Measurements from ENCODE around the gene MRI1.

Gene MRI1

DNA sequence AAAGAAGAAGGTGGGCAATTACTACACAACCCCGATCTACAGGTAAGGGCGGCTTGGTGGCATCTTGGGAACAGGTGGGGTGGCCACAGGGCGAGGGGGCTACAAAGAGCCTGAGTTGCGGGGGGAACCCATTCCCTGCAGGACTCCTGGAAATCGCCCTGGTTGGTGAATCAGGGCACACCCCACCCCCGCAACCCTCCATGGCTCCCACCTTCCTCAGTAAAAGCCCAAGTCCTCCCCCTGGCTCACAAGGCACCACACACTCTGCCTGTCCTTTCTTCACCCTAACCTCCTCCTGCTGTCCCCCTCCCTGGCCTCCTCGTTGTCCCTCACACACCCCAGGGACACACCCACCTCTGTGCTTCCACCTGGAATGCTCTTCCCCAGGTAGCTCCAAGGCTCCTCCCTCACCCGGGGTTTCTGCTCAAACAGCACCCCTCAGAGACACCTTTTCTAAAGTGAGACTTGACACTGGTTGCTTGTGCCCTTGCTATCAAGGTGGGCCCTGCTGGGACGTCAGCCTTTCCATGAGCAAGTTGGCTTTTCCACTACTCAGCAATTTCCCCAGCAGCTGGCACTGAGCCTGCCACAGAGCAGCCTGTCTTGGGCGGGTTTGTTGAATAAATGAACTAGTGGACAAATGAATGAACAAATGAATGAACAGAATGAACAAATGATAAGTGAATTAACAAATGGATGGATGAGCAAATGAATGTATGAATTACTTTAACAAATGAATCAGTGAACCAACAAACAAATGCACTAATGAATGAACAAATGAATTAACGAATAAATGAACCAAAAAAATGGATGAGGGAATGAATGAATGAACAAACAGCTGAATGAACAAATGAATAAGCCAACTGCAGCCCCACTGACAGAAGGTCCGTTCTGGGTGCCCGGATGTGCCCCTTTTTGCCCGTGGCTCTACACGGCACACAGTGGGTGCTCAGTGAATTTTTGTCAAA, 6.2 kb upstream of the MRI1 start:
- H3K27ac ChIP-seq (ENCODE audit: insufficient read depth in 1 of 2, low read depth in 1 of 2, low read length in 2 of 2, poor library complexity in 1 of 2, severe bottlenecking in 2 of 2), result no peak overlapping the region
- DNase-seq, result no peak
- H3K9me3 ChIP-seq (ENCODE audit: control extremely low read depth in 1 of 5, control insufficient read depth in 4 of 5, insufficient read depth in 2 of 5, low read depth in 1 of 5, low read length in 4 of 5), result no peaks in the 10 kb centered on the region
- 96% methylated on average over 15 of the region's 15 CpGs for WGBS (ENCODE audit: insufficient coverage)
- CTCF ChIA-PET, result interaction anchor here (1.4 kb wide), 1 partner anchor 9 kb away, joined by 3 read pairs; no protein-coding TSS in a partner anchor
- no peaks in the 10 kb centered on the region for H3K27me3 ChIP-seq (replicated peaks in 2 of 5; ENCODE audit: control insufficient read depth in 4 of 5, insufficient read depth in 5 of 5, low read length in 4 of 5)
- no peaks in the 10 kb centered on the region for H3K4me1 ChIP-seq (ENCODE audit: control extremely low read depth in 1 of 4, control insufficient read depth in 4 of 4, insufficient read depth in 4 of 4, low read length in 3 of 4)
- peaks cover 12 to 79% (median 56%) of the 10 kb centered on the region in 4 experiments for H3K36me3 ChIP-seq (ENCODE audit: control insufficient read depth in 4 of 4, insufficient read depth in 4 of 4, low read length in 3 of 4)
- no peak overlapping the region for H3K4me3 ChIP-seq (ENCODE audit: control insufficient read depth in 1 of 7, extremely low read depth in 1 of 7, insufficient read depth in 4 of 7, low read depth in 2 of 7, low read length in 6 of 7)
- POLR2A ChIA-PET, result no interaction called here

- Histone ChIP-seq H3K4me1 (ENCODE audit: control extremely low read depth in 1 of 4, control insufficient read depth in 4 of 4, insufficient read depth in 4 of 4, low read length in 3 of 4) (peaks cover 0 to 2% (median 1%) of the 10 kb centered on the region in 4 experiments), H3K27ac (ENCODE audit: insufficient read depth in 1 of 2, low read depth in 1 of 2, low read length in 2 of 2, poor library complexity in 1 of 2, severe bottlenecking in 2 of 2) (no peak overlapping the region), H3K4me3 (ENCODE audit: control insufficient read depth in 1 of 7, extremely low read depth in 1 of 7, insufficient read depth in 4 of 7, low read depth in 2 of 7, low read length in 6 of 7) (no peak overlapping the region), H3K27me3 (replicated peaks in 2 of 5; ENCODE audit: control insufficient read depth in 4 of 5, insufficient read depth in 5 of 5, low read length in 4 of 5) (no peaks in the 10 kb centered on the region), H3K36me3 (ENCODE audit: control insufficient read depth in 4 of 4, insufficient read depth in 4 of 4, low read length in 3 of 4) (peaks cover 12 to 76% (median 56%) of the 10 kb centered on the region in 4 experiments), H3K9me3 (ENCODE audit: control extremely low read depth in 1 of 5, control insufficient read depth in 4 of 5, insufficient read depth in 2 of 5, low read depth in 1 of 5, low read length in 4 of 5) (no peaks in the 10 kb centered on the region)
- POLR2A ChIA-PET, result no interaction called here
- CTCF ChIA-PET, result interaction anchor here (1.4 kb wide), 1 partner anchor 10 kb away, joined by 3 read pairs; no protein-coding TSS in a partner anchor
- no peak for DNase-seq
- 98% methylated on average over 24 of the region's 24 CpGs for WGBS (ENCODE audit: insufficient coverage)
These were observed 5.5 kb upstream of the MRI1 start for GRCh38 chr19:13758795-13759194.

GRCh38 chr19:13761423-13761822, 2.9 kb upstream of the MRI1 start:
- no peak overlapping the region for H3K27ac ChIP-seq (ENCODE audit: insufficient read depth in 1 of 2, low read depth in 1 of 2, low read length in 2 of 2, poor library complexity in 1 of 2, severe bottlenecking in 2 of 2)
- 92% methylated on average over 6 of the region's 8 CpGs for WGBS (ENCODE audit: insufficient coverage)
- CTCF ChIA-PET, result interaction anchor here (1.7 kb wide), 1 partner anchor 10 kb away, joined by 4 read pairs; no protein-coding TSS in a partner anchor
- H3K4me3 ChIP-seq (ENCODE audit: control insufficient read depth in 1 of 7, extremely low read depth in 1 of 7, insufficient read depth in 4 of 7, low read depth in 2 of 7, low read length in 6 of 7), result no peak overlapping the region
- POLR2A ChIA-PET, result no interaction called here
- DNase-seq, result no peak
- H3K9me3 ChIP-seq (ENCODE audit: control extremely low read depth in 1 of 5, control insufficient read depth in 4 of 5, insufficient read depth in 2 of 5, low read depth in 1 of 5, low read length in 4 of 5), result no peaks in the 10 kb centered on the region
- H3K27me3 ChIP-seq (replicated peaks in 2 of 5; ENCODE audit: control insufficient read depth in 4 of 5, insufficient read depth in 5 of 5, low read length in 4 of 5), result no peaks in the 10 kb centered on the region
- peaks cover 0 to 15% (median 13%) of the 10 kb centered on the region in 4 experiments for H3K4me1 ChIP-seq (ENCODE audit: control extremely low read depth in 1 of 4, control insufficient read depth in 4 of 4, insufficient read depth in 4 of 4, low read length in 3 of 4)
- H3K36me3 ChIP-seq (ENCODE audit: control insufficient read depth in 4 of 4, insufficient read depth in 4 of 4, low read length in 3 of 4), result peaks cover 7 to 59% (median 36%) of the 10 kb centered on the region in 4 experiments

- CTCF ChIA-PET, result interaction anchor here (1.3 to 1.7 kb wide), 2 partner anchors 11 to 14 kb away, joined by 3 to 4 read pairs; no protein-coding TSS in a partner anchor
- WGBS (ENCODE audit: insufficient coverage), result 94% methylated on average over 32 of the region's 42 CpGs
These were observed 1.6 kb upstream of the MRI1 start for GRCh38 chr19:13762635-13763235.

DNA sequence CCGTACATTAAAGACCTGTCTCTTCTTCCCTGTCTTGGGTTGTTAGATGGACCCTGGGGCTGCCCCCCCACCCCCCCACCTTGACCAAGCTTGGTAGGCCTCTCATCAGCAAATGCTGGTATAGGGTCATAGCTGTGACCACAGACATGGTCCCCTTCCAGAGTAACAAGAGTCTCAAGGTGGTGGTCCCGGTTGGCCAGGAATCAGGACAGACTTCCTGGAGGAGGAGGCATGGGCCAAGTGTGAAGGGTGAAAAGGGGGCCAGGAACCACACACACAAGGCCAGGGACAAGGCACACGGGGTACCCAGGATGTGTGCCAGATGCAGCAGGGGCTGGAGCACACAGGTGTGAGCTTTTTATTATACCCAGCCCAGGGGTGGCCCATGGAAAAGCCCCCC, 1.1 kb upstream of the MRI1 start:
- POLR2A ChIA-PET, result no interaction called here
- no peak for DNase-seq
- H3K4me1 ChIP-seq (ENCODE audit: control extremely low read depth in 1 of 4, control insufficient read depth in 4 of 4, insufficient read depth in 4 of 4, low read length in 3 of 4), result peaks cover 0 to 15% (median 13%) of the 10 kb centered on the region in 4 experiments
- H3K9me3 ChIP-seq (ENCODE audit: control extremely low read depth in 1 of 5, control insufficient read depth in 4 of 5, insufficient read depth in 2 of 5, low read depth in 1 of 5, low read length in 4 of 5), result no peaks in the 10 kb centered on the region
- WGBS (ENCODE audit: insufficient coverage), result 93% methylated on average over 2 of the region's 3 CpGs
- H3K4me3 ChIP-seq (ENCODE audit: control insufficient read depth in 1 of 7, extremely low read depth in 1 of 7, insufficient read depth in 4 of 7, low read depth in 2 of 7, low read length in 6 of 7), result no peak overlapping the region
- peak overlapping the region in 1 of 2 experiments; percentile 61 for H3K27ac ChIP-seq (ENCODE audit: insufficient read depth in 1 of 2, low read depth in 1 of 2, low read length in 2 of 2, poor library complexity in 1 of 2, severe bottlenecking in 2 of 2)
- no peaks in the 10 kb centered on the region for H3K27me3 ChIP-seq (replicated peaks in 2 of 5; ENCODE audit: control insufficient read depth in 4 of 5, insufficient read depth in 5 of 5, low read length in 4 of 5)
- CTCF ChIA-PET, result interaction anchor here (1.3 kb wide), 1 partner anchor 15 kb away, joined by 3 read pairs; no protein-coding TSS in a partner anchor
- peaks cover 6 to 49% (median 28%) of the 10 kb centered on the region in 4 experiments for H3K36me3 ChIP-seq (ENCODE audit: control insufficient read depth in 4 of 4, insufficient read depth in 4 of 4, low read length in 3 of 4)

More at GRCh38 chr19:13762635-13763235, 1.6 kb upstream of the MRI1 start:
- H3K4me3 ChIP-seq (ENCODE audit: control insufficient read depth in 1 of 7, extremely low read depth in 1 of 7, insufficient read depth in 4 of 7, low read depth in 2 of 7, low read length in 6 of 7), result no peak overlapping the region
- H3K9me3 ChIP-seq (ENCODE audit: control extremely low read depth in 1 of 5, control insufficient read depth in 4 of 5, insufficient read depth in 2 of 5, low read depth in 1 of 5, low read length in 4 of 5), result no peaks in the 10 kb centered on the region
- POLR2A ChIA-PET, result interaction anchor here (0.7 kb wide), 1 partner anchor 20 kb away, joined by 3 read pairs; no protein-coding TSS in a partner anchor
- peaks cover 6 to 52% (median 30%) of the 10 kb centered on the region in 4 experiments for H3K36me3 ChIP-seq (ENCODE audit: control insufficient read depth in 4 of 4, insufficient read depth in 4 of 4, low read length in 3 of 4)
- peaks cover 0 to 15% (median 13%) of the 10 kb centered on the region in 4 experiments for H3K4me1 ChIP-seq (ENCODE audit: control extremely low read depth in 1 of 4, control insufficient read depth in 4 of 4, insufficient read depth in 4 of 4, low read length in 3 of 4)
- no peak for DNase-seq
- no peaks in the 10 kb centered on the region for H3K27me3 ChIP-seq (replicated peaks in 2 of 5; ENCODE audit: control insufficient read depth in 4 of 5, insufficient read depth in 5 of 5, low read length in 4 of 5)
- H3K27ac ChIP-seq (ENCODE audit: insufficient read depth in 1 of 2, low read depth in 1 of 2, low read length in 2 of 2, poor library complexity in 1 of 2, severe bottlenecking in 2 of 2), result no peak overlapping the region

GRCh38 chr19:13764821-13765394, 586 bp downstream of the MRI1 start:
- ChIA-PET POLR2A (interaction anchor here (1.4 kb wide), 1 partner anchor 17 kb away, joined by 6 read pairs; a partner anchor contains a TSS), CTCF (interaction anchor here (0.9 kb wide), 1 partner anchor 21 kb away, joined by 3 read pairs; no protein-coding TSS in a partner anchor)
- Histone ChIP-seq H3K9me3 (ENCODE audit: control extremely low read depth in 1 of 5, control insufficient read depth in 4 of 5, insufficient read depth in 2 of 5, low read depth in 1 of 5, low read length in 4 of 5) (no peaks in the 10 kb centered on the region), H3K36me3 (ENCODE audit: control insufficient read depth in 4 of 4, insufficient read depth in 4 of 4, low read length in 3 of 4) (peaks cover 1 to 51% (median 26%) of the 10 kb centered on the region in 4 experiments), H3K27ac (ENCODE audit: insufficient read depth in 1 of 2, low read depth in 1 of 2, low read length in 2 of 2, poor library complexity in 1 of 2, severe bottlenecking in 2 of 2) (no peak overlapping the region), H3K4me1 (ENCODE audit: control extremely low read depth in 1 of 4, control insufficient read depth in 4 of 4, insufficient read depth in 4 of 4, low read length in 3 of 4) (peaks cover 0 to 15% (median 13%) of the 10 kb centered on the region in 4 experiments), H3K4me3 (ENCODE audit: control insufficient read depth in 1 of 7, extremely low read depth in 1 of 7, insufficient read depth in 4 of 7, low read depth in 2 of 7, low read length in 6 of 7) (peak overlapping the region; percentile 50 to 87 (median 74)), H3K27me3 (replicated peaks in 2 of 5; ENCODE audit: control insufficient read depth in 4 of 5, insufficient read depth in 5 of 5, low read length in 4 of 5) (no peaks in the 10 kb centered on the region)
- DNase-seq, result peak; percentile 31 to 59 (median 35)
- WGBS (ENCODE audit: insufficient coverage), result 1% methylated on average over 36 of the region's 48 CpGs

Data from common myeloid progenitor, CD34-positive (primary cell).